NCI-H2171 (cell line): Measurements from ENCODE around the gene DRC3.
A peak's percentile ranks its signal among the peaks of the same experiment; 100 is the strongest.
"Not testable (repeated sequence)": the region's sequence is repeated elsewhere in the genome, so short reads cannot be mapped to it uniquely, and the experiment has no call there.

Source experiments
- DNase-seq: peaks from one replicate; lab custom pipeline; 2025; lab: John Stamatoyannopoulos, UW

Gene DRC3

DNA sequence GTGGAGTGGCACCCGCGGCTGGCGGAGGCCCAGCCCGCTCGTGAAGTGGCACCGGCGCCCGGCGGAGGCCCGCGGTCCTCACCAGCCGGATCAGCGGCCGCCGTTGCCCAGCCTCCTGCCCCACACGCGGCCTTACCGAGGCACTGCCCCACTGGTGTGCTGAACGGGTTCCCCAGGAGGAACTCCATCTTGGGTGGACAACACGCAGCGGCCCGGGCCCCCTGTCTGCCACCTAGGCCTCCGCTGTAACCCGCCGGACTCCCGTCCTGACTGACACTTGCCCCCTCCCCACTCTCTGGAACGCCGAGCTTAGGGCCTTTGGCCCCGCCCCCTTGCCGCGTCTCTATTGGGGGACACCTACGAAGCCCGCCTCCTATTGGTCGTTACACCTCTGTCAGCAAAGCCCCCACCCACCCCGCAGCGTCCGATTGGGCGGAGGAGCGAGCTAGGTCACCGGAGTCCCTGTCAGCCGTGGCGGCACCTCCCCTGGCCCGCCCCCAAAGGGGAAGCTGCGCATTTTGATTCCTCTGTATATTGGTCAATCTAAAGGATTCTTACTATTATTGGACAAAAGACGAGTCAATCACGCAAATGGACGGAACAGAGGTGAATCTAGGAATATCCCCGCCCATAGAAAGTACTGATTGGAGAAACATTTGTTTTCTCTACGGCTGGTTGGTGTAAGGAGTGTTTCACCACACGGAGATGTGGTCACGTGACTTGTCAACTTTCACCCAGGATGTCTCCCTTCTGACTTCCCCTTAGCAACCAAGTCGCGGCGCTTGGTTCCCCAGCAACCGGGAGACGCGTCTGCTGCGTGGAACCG, at the start of gene DRC3, which contains the start of gene TOM1L2:
TSS of gene DRC3 (plus strand) at position 737 of the 826 bp plus-strand sequence. CDS start 4,737 bp downstream, outside the sequence.
TSS of gene TOM1L2 (minus strand) at position 275 of the 826 bp plus-strand sequence. CDS start at position 188, 87 bp downstream.
- DNase-seq: peak; percentile 100

DNA sequence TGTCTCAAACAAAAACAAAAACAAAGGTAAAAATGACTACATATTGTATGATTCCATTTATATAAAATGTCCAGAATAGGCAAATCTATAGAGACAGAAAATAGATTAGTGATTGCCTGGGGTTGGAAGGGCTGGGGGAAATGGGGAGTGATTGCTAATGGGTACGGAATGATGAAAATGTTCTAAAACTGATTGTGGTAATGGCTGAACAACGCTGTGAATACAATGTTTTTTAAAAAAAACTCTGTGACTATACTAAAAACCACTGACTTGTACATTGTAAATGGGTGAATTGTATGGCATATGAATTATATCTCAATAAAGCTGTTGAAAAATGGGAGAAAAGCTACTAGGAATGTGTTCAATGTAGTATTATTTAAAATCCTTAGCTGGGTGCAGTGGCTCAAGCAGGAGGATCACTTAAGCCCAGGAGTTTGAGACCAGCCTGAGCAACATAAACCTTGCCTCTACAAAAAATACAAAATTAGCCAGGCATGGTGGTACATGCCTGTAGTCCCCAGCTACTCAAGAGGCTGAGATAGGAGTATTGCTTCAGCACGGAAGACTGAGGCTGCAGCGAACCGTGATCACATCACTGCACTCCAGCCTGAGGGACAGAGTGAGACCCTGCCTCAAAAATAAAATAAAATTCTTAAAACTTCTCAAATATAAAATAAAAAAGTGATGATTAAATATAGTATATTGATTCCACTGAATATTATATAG, 48.4 kb upstream of the DRC3 start:
- no peak for DNase-seq

DNA sequence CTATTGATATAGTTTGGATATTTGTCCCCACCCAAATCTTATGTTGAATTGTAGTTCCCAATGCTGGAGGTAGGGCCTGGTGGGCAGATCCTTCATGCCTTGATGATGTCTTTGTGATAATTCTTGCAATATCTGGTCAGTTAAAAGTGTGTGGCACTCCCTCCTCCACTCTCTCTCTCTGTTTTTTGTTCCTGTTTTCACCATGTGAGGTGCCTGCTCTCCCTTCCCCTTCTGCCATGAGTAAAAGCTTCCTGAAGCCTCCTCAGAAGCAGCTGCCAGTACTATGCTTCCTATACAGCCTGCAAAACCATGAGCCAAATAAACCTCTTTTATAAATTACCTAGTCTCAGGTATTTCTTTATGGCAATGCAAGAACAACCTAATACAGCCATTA, 47.8 kb upstream of the DRC3 start:
- no peak for DNase-seq

GRCh38 chr17:17926036-17926435, 46.6 kb upstream of the DRC3 start:
- no peak for DNase-seq

DNA sequence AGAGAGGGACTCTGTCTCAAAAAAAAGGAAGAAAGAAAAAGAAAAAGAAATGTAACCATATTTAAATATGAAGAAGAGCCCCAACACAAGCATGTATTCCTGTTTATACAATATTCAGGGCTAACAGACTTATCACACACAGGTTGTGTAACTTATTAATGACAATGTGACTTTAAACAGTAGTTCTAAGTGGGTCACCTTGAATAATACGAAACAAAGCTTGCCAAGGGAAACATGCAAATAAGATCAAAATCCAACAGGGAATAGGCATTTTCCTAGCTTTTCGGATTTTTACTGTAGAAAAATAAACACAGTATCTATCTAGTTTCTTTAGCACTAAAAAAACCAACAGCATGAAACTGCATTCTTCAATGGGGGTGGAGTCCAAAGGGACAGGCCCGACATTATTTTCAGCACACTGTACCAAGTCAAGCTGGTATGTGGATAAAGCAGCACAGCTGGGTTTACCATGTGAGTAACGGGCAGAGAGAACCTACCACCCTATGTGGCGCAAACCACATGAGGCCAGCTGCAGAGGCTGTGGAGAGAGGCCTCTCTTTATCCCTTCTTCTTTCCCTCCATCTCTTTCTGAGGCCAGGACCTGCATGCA, 45.7 kb upstream of the DRC3 start:
- DNase-seq: no peak

DNA sequence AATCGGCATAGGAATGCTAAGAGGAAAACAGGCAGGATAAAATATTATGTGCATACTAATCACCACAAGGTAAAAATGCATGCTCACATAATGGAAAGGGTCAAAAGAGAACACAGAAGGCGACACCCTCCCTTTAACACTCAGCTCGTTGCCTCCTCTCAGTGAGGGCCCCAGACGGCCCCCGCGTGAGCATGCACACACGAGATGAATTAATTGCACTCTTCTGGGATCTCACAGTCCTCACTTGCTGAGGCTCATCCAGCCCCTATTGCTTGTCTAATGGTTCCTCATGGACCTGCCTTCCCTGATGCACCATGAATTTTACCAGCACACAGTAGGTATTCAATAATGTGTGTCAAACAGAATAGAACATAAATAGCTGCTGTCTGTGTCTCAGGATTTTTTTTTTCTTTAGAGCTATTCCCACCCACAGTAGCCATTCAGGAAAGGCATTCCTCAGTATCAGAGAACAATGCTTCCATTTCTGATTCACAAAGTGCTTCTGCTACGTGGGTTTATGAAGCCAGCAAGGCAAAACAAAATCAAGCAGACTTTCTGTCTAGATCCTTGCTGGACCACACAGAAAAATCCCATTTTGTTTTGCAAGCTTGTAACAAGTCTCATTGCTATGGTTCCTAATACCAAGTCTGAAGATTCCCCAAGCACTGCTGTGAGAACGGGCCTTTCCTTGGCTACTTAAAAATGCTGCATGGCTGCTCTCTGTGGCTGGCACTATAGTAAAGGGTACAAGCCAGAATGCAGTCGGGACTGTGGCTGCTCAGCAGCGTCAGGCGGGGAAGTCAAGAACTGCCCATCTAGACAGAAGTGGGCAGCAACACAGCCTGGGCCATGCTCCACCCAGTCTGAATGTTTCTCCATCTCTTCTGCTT, 44.0 kb upstream of the DRC3 start:
- no peak for DNase-seq

- no peak for DNase-seq
These were observed 42.8 kb upstream of the DRC3 start for GRCh38 chr17:17929655-17930380.

GRCh38 chr17:17930674-17931073, 42.0 kb upstream of the DRC3 start:
- no peak for DNase-seq

DNA sequence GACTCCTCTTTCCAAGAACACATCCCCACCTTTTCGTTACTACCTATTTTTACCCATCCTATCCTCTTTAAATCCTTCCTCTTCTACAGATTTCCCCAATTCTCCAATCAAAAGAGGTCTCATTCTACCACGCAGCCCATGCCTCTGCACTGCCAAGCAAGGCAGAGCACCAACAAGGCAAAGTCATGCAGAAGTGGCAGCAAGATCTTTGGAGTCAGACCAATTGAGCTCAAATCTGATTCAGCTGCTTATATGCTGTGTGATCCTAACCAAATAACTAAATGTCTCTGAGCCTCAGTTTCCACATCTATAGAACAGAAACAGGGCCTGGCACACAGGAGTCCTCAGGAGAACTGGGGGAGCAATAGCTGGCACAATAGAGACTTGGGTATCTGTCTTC, 41.5 kb upstream of the DRC3 start:
- no peak for DNase-seq

- DNase-seq: no peak
These were observed 38.9 kb upstream of the DRC3 start for GRCh38 chr17:17933775-17934174.

DNA sequence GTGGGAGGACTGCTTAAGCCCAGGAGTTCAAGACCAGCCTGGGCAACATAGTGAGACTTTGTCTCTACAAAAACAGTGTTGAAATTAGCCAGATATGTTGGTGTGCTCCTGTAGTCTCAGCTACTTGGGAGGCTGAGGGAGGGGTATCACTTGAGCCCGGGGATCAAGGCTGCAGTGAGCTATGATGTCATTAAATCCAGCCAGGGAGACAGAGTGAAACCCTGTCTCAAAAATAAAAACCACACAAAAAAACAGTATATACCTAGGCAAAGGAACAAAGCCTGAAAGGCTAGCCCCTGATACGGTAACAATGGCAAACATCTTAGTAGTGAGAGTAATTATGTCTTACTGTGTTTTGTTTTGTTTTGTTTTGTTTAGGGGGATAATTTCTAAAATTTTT, 38.4 kb upstream of the DRC3 start:
- no peak for DNase-seq

- no peak for DNase-seq
These were observed 37.9 kb upstream of the DRC3 start for GRCh38 chr17:17934806-17935205.

GRCh38 chr17:17935321-17936271, 37.1 kb upstream of the DRC3 start:
- no peak for DNase-seq

DNA sequence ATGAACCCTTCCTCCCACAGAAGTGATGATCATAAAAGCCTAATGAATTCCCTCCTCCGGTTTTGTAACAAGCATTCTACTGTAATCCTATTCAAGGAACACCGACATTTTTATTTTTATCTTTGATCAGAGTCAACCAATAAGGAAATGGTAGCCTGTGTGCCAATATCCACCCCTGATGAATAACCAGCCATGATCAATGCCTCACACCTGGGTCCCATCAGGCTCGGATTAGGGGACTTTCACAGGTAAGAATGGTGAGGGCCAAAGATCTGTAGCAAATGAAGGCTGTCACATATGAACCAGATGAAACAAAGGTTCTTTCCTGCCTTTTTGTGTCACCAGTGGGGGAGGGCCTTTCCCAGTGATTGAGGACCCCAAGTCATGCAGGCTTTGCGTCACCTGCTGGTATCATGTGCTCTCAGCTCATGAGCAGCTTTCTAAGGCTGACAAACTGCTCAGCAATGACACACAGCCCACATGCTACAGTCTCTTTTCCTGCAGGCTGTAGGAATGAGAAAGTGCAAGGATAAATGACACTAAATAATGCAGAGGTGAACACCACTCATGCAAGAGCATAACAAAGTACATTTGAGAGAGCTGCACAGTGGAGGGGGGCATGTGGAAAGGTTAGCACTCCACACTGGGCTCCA, 35.3 kb upstream of the DRC3 start:
- DNase-seq: no peak

DNA sequence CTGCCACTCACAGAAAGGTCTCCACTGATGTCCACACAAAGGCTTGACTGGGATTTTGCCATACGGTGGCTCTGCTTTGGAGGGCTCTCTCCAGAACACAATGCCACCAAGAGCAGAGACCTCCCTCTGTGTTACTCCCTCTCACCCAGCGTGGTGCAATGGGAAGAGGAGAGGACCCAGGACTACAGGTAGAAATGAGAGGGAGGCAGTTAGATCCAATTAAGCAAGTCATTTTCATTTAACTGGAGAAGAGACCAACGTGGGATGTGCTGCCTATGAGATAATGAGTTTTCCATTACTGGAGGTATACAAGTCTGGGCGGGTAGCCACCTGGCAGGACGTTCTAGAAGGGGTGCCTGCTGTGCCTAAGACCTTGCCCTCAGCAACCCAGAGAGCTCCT, 34.7 kb upstream of the DRC3 start:
- DNase-seq: no peak

GRCh38 chr17:17938388-17939107, 34.1 kb upstream of the DRC3 start:
- no peak for DNase-seq

GRCh38 chr17:17939941-17940340, 32.7 kb upstream of the DRC3 start:
- DNase-seq: not testable (repeated sequence)

DNA sequence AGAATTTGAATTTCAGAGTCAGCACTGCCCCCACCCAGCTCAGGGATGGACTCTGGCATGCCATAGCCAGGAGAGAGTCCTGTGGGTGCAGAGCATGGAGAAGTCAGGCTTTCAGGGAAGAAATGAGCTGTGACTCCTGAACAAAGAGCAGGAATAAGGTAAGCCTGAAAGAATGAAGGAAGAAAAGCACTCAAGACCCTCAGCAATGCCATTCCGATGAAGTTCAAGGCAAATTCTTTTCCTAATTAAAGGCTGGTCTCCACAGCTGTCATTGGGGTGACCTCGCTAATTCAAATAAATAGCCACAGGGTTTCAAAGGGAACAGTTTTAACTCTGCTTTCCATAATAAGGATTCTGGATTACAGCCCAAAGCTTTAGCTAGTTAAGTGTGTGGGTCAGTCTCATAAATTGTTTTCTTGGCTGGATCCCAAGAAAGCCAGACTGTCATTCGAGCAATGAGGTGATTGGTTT, 32.2 kb upstream of the DRC3 start:
- DNase-seq: no peak

- DNase-seq: no peak
These were observed 31.6 kb upstream of the DRC3 start for GRCh38 chr17:17941015-17941414.
